Jurkat, Clone E6-1 (cell line): Measurements from ENCODE around the gene EVA1C.
"Not testable (repeated sequence)": the region's sequence is repeated elsewhere in the genome, so short reads cannot be mapped to it uniquely, and the experiment has no call there.

ENCODE experiments used
- DNase-seq: peaks from one replicate; pipeline ENCODE4 v3.0.0-alpha.2; 2011; ENCODE audit warnings: low read depth, low spot score
- H3K4me3 ChIP-seq: 2 replicates; pipeline ENCODE4 v1.5.1; 2011; ENCODE audit warnings: mild to moderate bottlenecking, low read length, control low read depth, moderate library complexity

The EVA1C gene

GRCh38 chr21:32482565-32483292 is 70.2 kb downstream of the EVA1C start:
- H3K4me3 ChIP-seq: no peak overlapping the region
- DNase-seq: no peak

- DNase-seq: no peak
- H3K4me3 ChIP-seq: no peak overlapping the region
Measured at GRCh38 chr21:32483293-32483595, 70.7 kb downstream of the EVA1C start.

- DNase-seq: no peak
- no peak overlapping the region for H3K4me3 ChIP-seq
Measured at GRCh38 chr21:32484706-32485380, 72.3 kb downstream of the EVA1C start.

GRCh38 chr21:32492376-32492775 is 79.9 kb downstream of the EVA1C start:
- no peak for DNase-seq

GRCh38 chr21:32494934-32495709 is 82.6 kb downstream of the EVA1C start:
- H3K4me3 ChIP-seq: no peak overlapping the region
- DNase-seq: no peak

More at GRCh38 chr21:32492376-32492775, 79.9 kb downstream of the EVA1C start:
- no peak overlapping the region for H3K4me3 ChIP-seq

GRCh38 chr21:32496568-32496967 is 84.1 kb downstream of the EVA1C start:
- DNase-seq: no peak
- H3K4me3 ChIP-seq: no peak overlapping the region

- H3K4me3 ChIP-seq: no peak overlapping the region
- DNase-seq: no peak
Measured at GRCh38 chr21:32499249-32500055, 86.9 kb downstream of the EVA1C start.

- H3K4me3 ChIP-seq, DNase-seq: not testable (repeated sequence)
Measured at GRCh38 chr21:32503641-32504040, 91.1 kb downstream of the EVA1C start.

GRCh38 chr21:32505767-32506166 is 93.3 kb downstream of the EVA1C start:
- DNase-seq, H3K4me3 ChIP-seq: not testable (repeated sequence)

GRCh38 chr21:32506411-32506965 is 94.0 kb downstream of the EVA1C start:
- not testable (repeated sequence) for DNase-seq, H3K4me3 ChIP-seq

- H3K4me3 ChIP-seq: no peak overlapping the region
- DNase-seq: no peak
Measured at GRCh38 chr21:32507342-32507919, 94.9 kb downstream of the EVA1C start.

- DNase-seq, H3K4me3 ChIP-seq: not testable (repeated sequence)
Measured at GRCh38 chr21:32508036-32508435, 95.5 kb downstream of the EVA1C start.

- no peak for DNase-seq
- no peak overlapping the region for H3K4me3 ChIP-seq
Measured at GRCh38 chr21:32508558-32508957, 96.1 kb downstream of the EVA1C start.

- not testable (repeated sequence) for DNase-seq, H3K4me3 ChIP-seq
Measured at GRCh38 chr21:32508975-32509374, 96.5 kb downstream of the EVA1C start.

- DNase-seq: no peak
- no peak overlapping the region for H3K4me3 ChIP-seq
Measured at GRCh38 chr21:32514275-32515055, 102.0 kb downstream of the EVA1C start.

- DNase-seq: no peak
- no peak overlapping the region for H3K4me3 ChIP-seq
Measured at GRCh38 chr21:32515874-32516273, 103.4 kb downstream of the EVA1C start.

- no peak for DNase-seq
- no peak overlapping the region for H3K4me3 ChIP-seq
Measured at GRCh38 chr21:32516756-32517649, 104.5 kb downstream of the EVA1C start.
